Upper lobe of left lung (tissue), 4 donors: Measurements from ENCODE around the gene CACNB3.

Experiments
- POLR2AphosphoS5 ChIP-seq, 2 donors: sonication (generic); formaldehyde crosslinking; IDR thresholded peaks; one replicate each; pipeline ENCODE4 v1.5.1; 2017; ENCODE audit warnings: antibody characterized with exemption in 2 of 2
- TF ChIP-seq, protein P1 (sequence below), 6 experiments: fragments of 450-650 bp in 4 of 6; fragments of 200-600 bp in 2 of 6; sonication (generic) in 2 of 6; IDR thresholded peaks; one replicate each; pipeline ENCODE4 v1.5.1; 2016 to 2019; ENCODE audit warnings: antibody characterized with exemption in 6 of 6

DNA sequence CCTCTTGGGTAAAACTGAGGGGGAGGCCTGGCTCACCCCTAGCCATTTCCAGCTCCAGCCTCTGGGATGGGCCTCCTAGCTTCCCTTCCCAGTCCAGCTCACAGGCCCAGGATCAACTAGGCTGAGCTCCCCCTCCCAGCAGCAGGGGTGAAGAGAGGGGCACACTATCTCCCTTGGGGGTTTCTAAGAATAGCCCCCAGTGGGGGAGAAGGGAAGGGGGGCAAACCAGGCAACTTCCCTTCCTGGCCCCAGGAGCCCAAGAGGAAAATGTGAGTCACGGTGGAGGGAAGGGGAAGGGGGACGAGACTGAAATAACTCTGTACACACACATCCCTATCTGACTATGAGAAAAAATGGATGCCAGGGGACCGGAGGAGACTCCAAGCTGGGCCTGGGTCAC is 38.4 kb upstream of the CACNB3 start:
- TF ChIP-seq, protein P1, sequence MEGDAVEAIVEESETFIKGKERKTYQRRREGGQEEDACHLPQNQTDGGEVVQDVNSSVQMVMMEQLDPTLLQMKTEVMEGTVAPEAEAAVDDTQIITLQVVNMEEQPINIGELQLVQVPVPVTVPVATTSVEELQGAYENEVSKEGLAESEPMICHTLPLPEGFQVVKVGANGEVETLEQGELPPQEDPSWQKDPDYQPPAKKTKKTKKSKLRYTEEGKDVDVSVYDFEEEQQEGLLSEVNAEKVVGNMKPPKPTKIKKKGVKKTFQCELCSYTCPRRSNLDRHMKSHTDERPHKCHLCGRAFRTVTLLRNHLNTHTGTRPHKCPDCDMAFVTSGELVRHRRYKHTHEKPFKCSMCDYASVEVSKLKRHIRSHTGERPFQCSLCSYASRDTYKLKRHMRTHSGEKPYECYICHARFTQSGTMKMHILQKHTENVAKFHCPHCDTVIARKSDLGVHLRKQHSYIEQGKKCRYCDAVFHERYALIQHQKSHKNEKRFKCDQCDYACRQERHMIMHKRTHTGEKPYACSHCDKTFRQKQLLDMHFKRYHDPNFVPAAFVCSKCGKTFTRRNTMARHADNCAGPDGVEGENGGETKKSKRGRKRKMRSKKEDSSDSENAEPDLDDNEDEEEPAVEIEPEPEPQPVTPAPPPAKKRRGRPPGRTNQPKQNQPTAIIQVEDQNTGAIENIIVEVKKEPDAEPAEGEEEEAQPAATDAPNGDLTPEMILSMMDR (IDR thresholded peaks at IDR 0.05), result no peak
- no peak for TF ChIP-seq POLR2AphosphoS5 (IDR thresholded peaks at IDR 0.05)
